HepG2 (cell line): ENCODE data around the gene GCG. TPM values are rescaled to one million over a fixed set of nuclear protein-coding genes. Genes with fewer than 3 reads are reported as not detected.
A peak's percentile ranks its signal among the peaks of the same experiment; 100 is the strongest.

Experiments used
- ARNT ChIP-seq: fragments of 450-650 bp; IDR thresholded peaks from 2 replicates; pipeline ENCODE4 v1.6.1; 2017
- EP300 ChIP-seq, 3 experiments: sonication (generic) in 1 of 3; formaldehyde crosslinking in 1 of 3; IDR thresholded peaks; 2 replicates each; pipeline versions ENCODE4 v1.5.1 to v1.6.1; 2011 to 2020; ENCODE audit warnings: low read depth in 2 of 3, low read length in 2 of 3, borderline replicate concordance in 1 of 3, improper control_type of control experiment in 1 of 3, mild to moderate bottlenecking in 1 of 3, missing genetic modification reagents in 1 of 3, moderate library complexity in 1 of 3
- GMEB1 ChIP-seq: sonication (generic); formaldehyde crosslinking; IDR thresholded peaks from 2 replicates; pipeline ENCODE4 v1.5.1; 2020; ENCODE audit warnings: missing genetic modification reagents, mild to moderate bottlenecking, borderline replicate concordance
- HDAC1 ChIP-seq: sonication (generic); formaldehyde crosslinking; IDR thresholded peaks from 2 replicates; pipeline ENCODE4 v1.5.1; 2020; ENCODE audit warnings: mild to moderate bottlenecking, missing genetic modification reagents
- HNRNPLL ChIP-seq: fragments of 200-400 bp; formaldehyde crosslinking; IDR thresholded peaks from 2 replicates; pipeline ENCODE4 v1.6.1; 2017; ENCODE audit warnings: mild to moderate bottlenecking, low read depth, low read length; ENCODE audit not compliant: poor library complexity, severe bottlenecking
- IKZF1 ChIP-seq: fragments of 450-650 bp; IDR thresholded peaks from 2 replicates; pipeline ENCODE4 v1.7.1; 2016
- ISL2 ChIP-seq: sonication (generic); formaldehyde crosslinking; IDR thresholded peaks from 2 replicates; pipeline ENCODE4 v1.5.0; 2020; ENCODE audit warnings: missing genetic modification reagents
- MBD4 ChIP-seq: IDR thresholded peaks from 2 replicates; pipeline ENCODE4 v1.6.1; 2012; ENCODE audit warnings: low read length, inconsistent platforms, borderline replicate concordance
- MTF2 ChIP-seq: sonication (generic); formaldehyde crosslinking; IDR thresholded peaks from 2 replicates; pipeline ENCODE4 v1.5.0; 2020; ENCODE audit warnings: missing genetic modification reagents, borderline replicate concordance
- NCOA1 ChIP-seq: sonication (generic); formaldehyde crosslinking; IDR thresholded peaks from 2 replicates; pipeline ENCODE4 v1.9.0; 2021; ENCODE audit warnings: missing genetic modification reagents
- TOPORS ChIP-seq: sonication (generic); formaldehyde crosslinking; IDR thresholded peaks from 2 replicates; pipeline ENCODE4 v1.8.0; 2023; ENCODE audit warnings: mild to moderate bottlenecking, missing genetic modification reagents
- ZBTB7B ChIP-seq: sonication (generic); formaldehyde crosslinking; IDR thresholded peaks from 2 replicates; pipeline ENCODE4 v1.4.0; 2020; ENCODE audit warnings: missing genetic modification reagents
- ZFP1 ChIP-seq: IDR thresholded peaks from 2 replicates; pipeline ENCODE4 v1.6.1; 2016
- ZNF160 ChIP-seq: sonication (generic); formaldehyde crosslinking; IDR thresholded peaks from 2 replicates; pipeline ENCODE4 v1.8.0; 2022; ENCODE audit warnings: mild to moderate bottlenecking, inconsistent platforms, missing genetic modification reagents
- ZNF180 ChIP-seq: sonication (generic); formaldehyde crosslinking; IDR thresholded peaks from 2 replicates; pipeline ENCODE4 v1.4.0; 2020; ENCODE audit warnings: low read depth, missing genetic modification reagents, borderline replicate concordance
- ZNF34 ChIP-seq: sonication (generic); formaldehyde crosslinking; IDR thresholded peaks from 2 replicates; pipeline ENCODE4 v1.4.0; 2020; ENCODE audit warnings: mild to moderate bottlenecking, missing genetic modification reagents, borderline replicate concordance
- ZNF383 ChIP-seq: sonication (generic); formaldehyde crosslinking; IDR thresholded peaks from 2 replicates; pipeline ENCODE4 v1.4.0; 2020; ENCODE audit warnings: missing genetic modification reagents, mild to moderate bottlenecking, borderline replicate concordance
- ZNF446 ChIP-seq: sonication (generic); formaldehyde crosslinking; IDR thresholded peaks from 2 replicates; pipeline ENCODE4 v1.5.0; 2020; ENCODE audit warnings: mild to moderate bottlenecking, missing genetic modification reagents
- polyA plus RNA-seq, 8 experiments: library from polyadenylated mRNA; depleted of rRNA in 3 of 8; stranded (reverse) in 7 of 8; unstranded in 1 of 8; fragments of >200 nt; fragmentation: Illumina TruSeq in 4 of 8; extraction: Trizol in 4 of 8; gene quantifications; 2 replicates each; pipeline versions ENCODE4 v1.2.1 to v1.2.3, GENCODE V29; 2011 to 2016; ENCODE audit warnings: low read depth in 4 of 8, missing spikeins in 1 of 8, mixed read lengths in 1 of 8; ENCODE audit not compliant: insufficient read depth in 1 of 8
- total RNA-seq, 5 experiments: library from RNA; depleted of rRNA; stranded (reverse); fragments of >200 nt; fragmentation: Illumina TruSeq; extraction: Trizol; gene quantifications; 2 replicates each; pipeline ENCODE4 v1.2.3, GENCODE V29; 2016; ENCODE audit warnings: low read depth in 1 of 5
- TF ChIP-seq, protein P1 (sequence below): sonication (generic); formaldehyde crosslinking; IDR thresholded peaks from 2 replicates; pipeline ENCODE4 v1.9.0; 2021; ENCODE audit warnings: missing genetic modification reagents, borderline replicate concordance
- TF ChIP-seq, protein P2 (sequence below): sonication (generic); formaldehyde crosslinking; IDR thresholded peaks from 2 replicates; pipeline ENCODE4 v1.5.0; 2020; ENCODE audit warnings: missing genetic modification reagents, mild to moderate bottlenecking, borderline replicate concordance
- TF ChIP-seq, protein P3 (sequence below): sonication (generic); formaldehyde crosslinking; IDR thresholded peaks from 2 replicates; pipeline ENCODE4 v1.5.1; 2020; ENCODE audit warnings: mild to moderate bottlenecking, missing genetic modification reagents

The GCG gene
- total and polyA plus RNA-seq, 2 of the 13 experiments (the other 11 are each of a cell fraction or from before 2014, with no cell fraction given), result not detected

DNA sequence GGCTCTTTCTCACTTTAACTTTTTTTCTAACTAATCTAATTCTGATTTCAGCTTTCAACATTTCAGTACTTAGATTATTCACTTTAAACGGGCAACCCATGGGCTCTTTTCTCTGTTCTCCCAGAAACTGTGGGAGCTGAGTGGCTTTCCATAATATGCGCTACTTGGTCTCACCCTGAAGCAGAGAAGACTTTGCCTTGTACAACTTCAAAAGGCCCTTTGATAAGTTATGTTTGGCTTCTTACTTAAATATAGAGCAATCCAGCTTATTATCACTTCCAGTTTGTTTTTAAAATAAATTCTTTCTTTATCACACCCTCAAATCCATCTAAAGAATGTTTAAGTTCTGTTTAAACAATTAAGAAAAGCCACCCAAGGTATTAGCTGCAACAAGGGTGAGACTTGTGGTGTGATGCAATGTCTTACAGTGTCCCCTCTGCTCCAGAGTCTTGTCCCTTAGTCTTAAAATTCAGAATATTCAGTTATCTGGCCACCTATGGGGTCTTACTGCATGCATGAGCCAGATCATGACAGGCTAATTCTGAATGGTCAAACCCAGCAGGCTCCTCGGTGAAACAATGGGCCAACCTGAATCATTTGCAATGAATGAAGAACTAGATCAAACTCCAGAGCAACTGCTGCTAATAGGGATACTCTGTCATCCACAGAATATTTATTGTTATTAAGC lies 38.8 kb downstream of the GCG start (continued):
- TF ChIP-seq HDAC1 (CRISPR knock-in tag) (no peak), MTF2 (CRISPR knock-in tag) (0 out of 2 replicates have a peak, but pooled peaks have one; percentile 41), ZNF34 (CRISPR knock-in tag) (no peak), ZNF180 (CRISPR knock-in tag) (no peak), ISL2 (CRISPR knock-in tag) (peak; percentile 42), IKZF1 (no peak), ARNT (no peak), MBD4 (no peak), HNRNPLL (no peak), ZNF383 (CRISPR knock-in tag) (no peak), ZNF160 (CRISPR knock-in tag) (no peak), ZBTB7B (CRISPR knock-in tag) (0 out of 2 replicates have a peak, but pooled peaks have one; percentile 11), EP300 (IDR thresholded peaks at IDR 0.05; ENCODE audit: low read depth in 2 of 2, low read length in 2 of 2) (peak in 1 of 2 experiments; percentile 64; a peak in 1 of 4 replicates), EP300 (CRISPR knock-in tag; IDR thresholded peaks at IDR 0.05; ENCODE audit: borderline replicate concordance) (no peak), NCOA1 (CRISPR knock-in tag) (peak; percentile 54; the same call in 1 of the 2 replicates), GMEB1 (CRISPR knock-in tag) (no peak), ZFP1 (CRISPR knock-in tag) (no peak), TOPORS (CRISPR knock-in tag) (no peak), ZNF446 (CRISPR knock-in tag) (no peak)
- TF ChIP-seq, protein P1, sequence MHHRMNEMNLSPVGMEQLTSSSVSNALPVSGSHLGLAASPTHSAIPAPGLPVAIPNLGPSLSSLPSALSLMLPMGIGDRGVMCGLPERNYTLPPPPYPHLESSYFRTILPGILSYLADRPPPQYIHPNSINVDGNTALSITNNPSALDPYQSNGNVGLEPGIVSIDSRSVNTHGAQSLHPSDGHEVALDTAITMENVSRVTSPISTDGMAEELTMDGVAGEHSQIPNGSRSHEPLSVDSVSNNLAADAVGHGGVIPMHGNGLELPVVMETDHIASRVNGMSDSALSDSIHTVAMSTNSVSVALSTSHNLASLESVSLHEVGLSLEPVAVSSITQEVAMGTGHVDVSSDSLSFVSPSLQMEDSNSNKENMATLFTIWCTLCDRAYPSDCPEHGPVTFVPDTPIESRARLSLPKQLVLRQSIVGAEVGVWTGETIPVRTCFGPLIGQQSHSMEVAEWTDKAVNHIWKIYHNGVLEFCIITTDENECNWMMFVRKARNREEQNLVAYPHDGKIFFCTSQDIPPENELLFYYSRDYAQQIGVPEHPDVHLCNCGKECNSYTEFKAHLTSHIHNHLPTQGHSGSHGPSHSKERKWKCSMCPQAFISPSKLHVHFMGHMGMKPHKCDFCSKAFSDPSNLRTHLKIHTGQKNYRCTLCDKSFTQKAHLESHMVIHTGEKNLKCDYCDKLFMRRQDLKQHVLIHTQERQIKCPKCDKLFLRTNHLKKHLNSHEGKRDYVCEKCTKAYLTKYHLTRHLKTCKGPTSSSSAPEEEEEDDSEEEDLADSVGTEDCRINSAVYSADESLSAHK, result no peak
- TF ChIP-seq, protein P2, sequence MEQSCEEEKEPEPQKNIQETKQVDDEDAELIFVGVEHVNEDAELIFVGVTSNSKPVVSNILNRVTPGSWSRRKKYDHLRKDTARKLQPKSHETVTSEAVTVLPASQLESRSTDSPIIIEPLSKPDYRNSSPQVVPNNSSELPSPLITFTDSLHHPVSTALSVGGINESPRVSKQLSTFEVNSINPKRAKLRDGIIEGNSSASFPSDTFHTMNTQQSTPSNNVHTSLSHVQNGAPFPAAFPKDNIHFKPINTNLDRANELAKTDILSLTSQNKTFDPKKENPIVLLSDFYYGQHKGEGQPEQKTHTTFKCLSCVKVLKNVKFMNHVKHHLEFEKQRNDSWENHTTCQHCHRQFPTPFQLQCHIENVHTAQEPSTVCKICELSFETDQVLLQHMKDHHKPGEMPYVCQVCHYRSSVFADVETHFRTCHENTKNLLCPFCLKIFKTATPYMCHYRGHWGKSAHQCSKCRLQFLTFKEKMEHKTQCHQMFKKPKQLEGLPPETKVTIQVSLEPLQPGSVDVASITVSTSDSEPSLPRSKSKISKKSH (CRISPR knock-in tag), result no peak
- TF ChIP-seq, protein P3, sequence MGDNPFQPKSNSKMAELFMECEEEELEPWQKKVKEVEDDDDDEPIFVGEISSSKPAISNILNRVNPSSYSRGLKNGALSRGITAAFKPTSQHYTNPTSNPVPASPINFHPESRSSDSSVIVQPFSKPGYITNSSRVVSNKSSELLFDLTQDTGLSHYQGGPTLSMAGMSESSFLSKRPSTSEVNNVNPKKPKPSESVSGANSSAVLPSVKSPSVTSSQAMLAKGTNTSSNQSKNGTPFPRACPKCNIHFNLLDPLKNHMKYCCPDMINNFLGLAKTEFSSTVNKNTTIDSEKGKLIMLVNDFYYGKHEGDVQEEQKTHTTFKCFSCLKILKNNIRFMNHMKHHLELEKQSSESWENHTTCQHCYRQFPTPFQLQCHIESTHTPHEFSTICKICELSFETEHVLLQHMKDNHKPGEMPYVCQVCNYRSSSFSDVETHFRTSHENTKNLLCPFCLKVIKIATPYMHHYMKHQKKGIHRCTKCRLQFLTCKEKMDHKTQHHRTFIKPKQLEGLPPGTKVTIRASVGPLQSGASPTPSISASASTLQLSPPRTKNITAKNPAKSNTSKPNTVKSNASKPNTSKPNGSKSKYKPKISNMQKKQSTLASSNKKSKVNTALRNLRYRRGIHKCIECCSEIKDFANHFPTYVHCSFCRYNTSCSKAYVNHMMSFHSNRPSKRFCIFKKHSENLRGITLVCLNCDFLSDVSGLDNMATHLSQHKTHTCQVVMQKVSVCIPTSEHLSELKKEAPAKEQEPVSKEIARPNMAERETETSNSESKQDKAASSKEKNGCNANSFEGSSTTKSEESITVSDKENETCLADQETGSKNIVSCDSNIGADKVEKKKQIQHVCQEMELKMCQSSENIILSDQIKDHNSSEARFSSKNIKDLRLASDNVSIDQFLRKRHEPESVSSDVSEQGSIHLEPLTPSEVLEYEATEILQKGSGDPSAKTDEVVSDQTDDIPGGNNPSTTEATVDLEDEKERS (CRISPR knock-in tag), result peak; percentile 3; the same call in 1 of the 2 replicates
